H9 (cell line): Measurements from ENCODE around the gene AADAT. TPM values are rescaled to one million over a fixed set of nuclear protein-coding genes. Genes with fewer than 3 reads are reported as not detected.
A peak's percentile ranks its signal among the peaks of the same experiment; 100 is the strongest.

Experiments
- DNase-seq: peaks from one replicate; pipeline ENCODE4 v3.0.0-alpha.2; 2017
- H2AFZ ChIP-seq: one replicate; pipeline ENCODE4 v1.6.1; 2013; ENCODE audit warnings: mild to moderate bottlenecking, low read length, control low read depth, moderate library complexity
- H2AK5ac ChIP-seq: 2 replicates; pipeline ENCODE4 v1.6.1; 2013; ENCODE audit warnings: low read length, control low read depth, mixed read lengths; ENCODE audit not compliant: insufficient read length
- H2BK120ac ChIP-seq: one replicate; pipeline ENCODE4 v1.6.1; 2013; ENCODE audit warnings: low read depth, mild to moderate bottlenecking, low read length, control low read depth, inconsistent platforms; ENCODE audit not compliant: poor library complexity, severe bottlenecking
- H2BK12ac ChIP-seq: 2 replicates; pipeline ENCODE4 v1.6.1; 2013; ENCODE audit warnings: low read length, control low read depth, mixed read lengths, low read depth; ENCODE audit not compliant: insufficient read length
- H2BK15ac ChIP-seq: 2 replicates; pipeline ENCODE4 v1.6.1; 2013; ENCODE audit warnings: low read depth, low read length, control low read depth
- H2BK20ac ChIP-seq: one replicate; pipeline ENCODE4 v1.6.1; 2013; ENCODE audit warnings: low read depth, mild to moderate bottlenecking, low read length, control low read depth, inconsistent platforms; ENCODE audit not compliant: poor library complexity, severe bottlenecking
- H2BK5ac ChIP-seq: 2 replicates; pipeline ENCODE4 v1.6.1; 2013; ENCODE audit warnings: low read length, control low read depth, mixed read lengths; ENCODE audit not compliant: insufficient read length
- H3K14ac ChIP-seq: 2 replicates; pipeline ENCODE4 v1.6.1; 2013; ENCODE audit warnings: low read length, control low read depth; ENCODE audit not compliant: insufficient read depth
- H3K18ac ChIP-seq: 2 replicates; pipeline ENCODE4 v1.6.1; 2013; ENCODE audit warnings: low read depth, mild to moderate bottlenecking, mixed read lengths, low read length, control low read depth; ENCODE audit not compliant: insufficient read length
- H3K23ac ChIP-seq: 2 replicates; pipeline ENCODE4 v1.6.1; 2013; ENCODE audit warnings: low read length, control low read depth, mixed read lengths, low read depth; ENCODE audit not compliant: insufficient read length
- H3K23me2 ChIP-seq: 2 replicates; pipeline ENCODE4 v1.6.1; 2013; ENCODE audit warnings: low read depth, mild to moderate bottlenecking, mixed read lengths, low read length, control low read depth; ENCODE audit not compliant: insufficient read length, poor library complexity, severe bottlenecking
- H3K27ac ChIP-seq: 2 replicates; pipeline ENCODE4 v1.5.1; 2013; ENCODE audit warnings: low read length, control low read depth, mixed read lengths, low read depth; ENCODE audit not compliant: insufficient read length
- H3K27me3 ChIP-seq: 2 replicates; pipeline ENCODE4 v1.6.1; 2013; ENCODE audit warnings: low read length, control low read depth, inconsistent platforms; ENCODE audit not compliant: insufficient read depth
- H3K4ac ChIP-seq: 2 replicates; pipeline ENCODE4 v1.6.1; 2013; ENCODE audit warnings: low read depth, mild to moderate bottlenecking, control low read depth, inconsistent platforms, low read length, moderate library complexity
- H3K4me1 ChIP-seq: 2 replicates; pipeline ENCODE4 v1.6.1; 2013; ENCODE audit warnings: low read length, control low read depth, inconsistent platforms; ENCODE audit not compliant: insufficient read depth
- H3K4me2 ChIP-seq: 2 replicates; pipeline ENCODE4 v1.6.1; 2013; ENCODE audit warnings: low read length, control low read depth, mixed read lengths; ENCODE audit not compliant: insufficient read length, insufficient read depth
- H3K56ac ChIP-seq: 2 replicates; pipeline ENCODE4 v1.6.1; 2013; ENCODE audit warnings: low read depth, mild to moderate bottlenecking, mixed read lengths, low read length, control low read depth; ENCODE audit not compliant: insufficient read length
- H3K79me1 ChIP-seq: 2 replicates; pipeline ENCODE4 v1.6.1; 2013; ENCODE audit warnings: low read depth, mild to moderate bottlenecking, moderate library complexity, low read length, control low read depth, inconsistent platforms; ENCODE audit not compliant: insufficient read depth, poor library complexity, severe bottlenecking
- H3K79me2 ChIP-seq: 2 replicates; pipeline ENCODE4 v1.6.1; 2013; ENCODE audit warnings: low read length, control low read depth, inconsistent platforms; ENCODE audit not compliant: insufficient read depth
- H3K9ac ChIP-seq: 2 replicates; pipeline ENCODE4 v1.6.1; 2013; ENCODE audit warnings: low read length, control low read depth, mixed read lengths; ENCODE audit not compliant: insufficient read length; ENCODE audit errors: extremely low read depth
- H3K9me3 ChIP-seq: one replicate; pipeline ENCODE4 v1.6.1; 2013; ENCODE audit warnings: low read depth, low read length, inconsistent platforms; ENCODE audit not compliant: control insufficient read depth
- H3T11ph ChIP-seq: one replicate; pipeline ENCODE4 v1.6.1; 2013; ENCODE audit warnings: mild to moderate bottlenecking, low read length, control low read depth, inconsistent platforms
- H4K20me1 ChIP-seq: one replicate; pipeline ENCODE4 v1.6.1; 2013; ENCODE audit not compliant: control insufficient read depth, insufficient read length, insufficient read depth
- H4K5ac ChIP-seq: 2 replicates; pipeline ENCODE4 v1.6.1; 2013; ENCODE audit warnings: low read depth, mild to moderate bottlenecking, mixed read lengths, low read length, control low read depth; ENCODE audit not compliant: insufficient read length
- H4K8ac ChIP-seq: replicated peaks from 2 replicates; pipeline ENCODE4 v1.6.1; 2013; ENCODE audit warnings: low read length, control low read depth, mixed read lengths, low read depth; ENCODE audit not compliant: insufficient read length
- H4K91ac ChIP-seq: 2 replicates; pipeline ENCODE4 v1.6.1; 2013; ENCODE audit warnings: low read depth, mild to moderate bottlenecking, moderate library complexity, mixed read lengths, low read length, control low read depth; ENCODE audit not compliant: insufficient read length
- H3K27ac Mint-ChIP-seq, 3 experiments: 2 replicates in 2 of 3; 3 replicates in 1 of 3; pipeline ENCODE4 v1.8.0; 2020 to 2021; ENCODE audit warnings: mixed read lengths in 3 of 3, mild to moderate bottlenecking in 1 of 3, moderate library complexity in 1 of 3
- H3K27me3 Mint-ChIP-seq: 2 replicates; pipeline ENCODE4 v1.8.0; 2021; ENCODE audit warnings: low read depth, mild to moderate bottlenecking, moderate library complexity, mixed read lengths
- H3K36me3 Mint-ChIP-seq, 3 experiments: 2 replicates in 2 of 3; 3 replicates in 1 of 3; pipeline ENCODE4 v1.8.0; 2020 to 2021; ENCODE audit warnings: low read depth in 3 of 3, mixed read lengths in 3 of 3; ENCODE audit not compliant: insufficient read depth in 1 of 3
- H3K4me1 Mint-ChIP-seq, 2 experiments: 2 replicates each; pipeline ENCODE4 v1.8.0; 2020; ENCODE audit warnings: mixed read lengths in 2 of 2
- H3K4me3 Mint-ChIP-seq, 2 experiments: 2 replicates in 1 of 2; 3 replicates in 1 of 2; pipeline ENCODE4 v1.8.0; 2020 to 2021; ENCODE audit warnings: mild to moderate bottlenecking in 2 of 2, mixed read lengths in 2 of 2, moderate library complexity in 1 of 2
- H3K9me3 Mint-ChIP-seq, 2 experiments: 2 replicates in 1 of 2; 3 replicates in 1 of 2; pipeline ENCODE4 v1.8.0; 2020; ENCODE audit warnings: mild to moderate bottlenecking in 2 of 2, mixed read lengths in 2 of 2, moderate library complexity in 1 of 2
- CTCF ChIP-seq: fragments of 200-600 bp; sonication (generic); conservative IDR thresholded peaks from 3 replicates; pipeline ENCODE4 v1.8.0; 2021; ENCODE audit warnings: antibody characterized with exemption, mild to moderate bottlenecking
- WGBS: extraction: QIAGEN DNeasy Blood & Tissue Kit; methylation state at CpG from one replicate; pipeline ENCODE4 v1.1.7; 2013; ENCODE audit warnings: missing lambda C conversion rate, low lambda C conversion rate, mixed read lengths; ENCODE audit not compliant: insufficient read length; ENCODE audit errors: extremely low coverage; 5-methylcytosine and 5-hydroxymethylcytosine counted together
- total RNA-seq: library from RNA; stranded (reverse); gene quantifications from 2 replicates; pipeline ENCODE4 v1.2.1, GENCODE V29; 2021

AADAT gene
- total RNA-seq, 1 experiment from 2014 or later: 14.1 TPM

- no CpG with 5 or more reads among the region's 2 CpGs for WGBS
- no peak overlapping the region for H3K4me3 Mint-ChIP-seq
- H2AFZ ChIP-seq: no peak overlapping the region
Observed at GRCh38 chr4:170134821-170135220, 45.1 kb upstream of the AADAT start.

More at GRCh38 chr4:170134821-170135220, 45.1 kb upstream of the AADAT start:
- Histone ChIP-seq H3K23ac (no peak overlapping the region), H3K79me2 (no peaks in the 10 kb centered on the region), H2BK15ac (no peak overlapping the region), H3K9ac (no peak overlapping the region), H3K4me2 (no peak overlapping the region), H2BK20ac (no peak overlapping the region), H3K27me3 (no peaks in the 10 kb centered on the region), H4K8ac (no peak overlapping the region), H3K23me2 (no peaks in the 10 kb centered on the region), H3K27ac (no peak overlapping the region), H3T11ph (no peak overlapping the region), H2BK5ac (no peak overlapping the region), H3K56ac (no peak overlapping the region), H2BK120ac (no peak overlapping the region), H3K4ac (no peak overlapping the region), H3K79me1 (no peaks in the 10 kb centered on the region), H2BK12ac (no peak overlapping the region), H2AK5ac (no peak overlapping the region), H3K14ac (no peak overlapping the region), H4K91ac (no peak overlapping the region), H3K18ac (no peak overlapping the region), H4K20me1 (no peaks in the 10 kb centered on the region), H4K5ac (no peak overlapping the region), H3K4me1 (no peaks in the 10 kb centered on the region), H3K9me3 (peaks cover 20% of the 10 kb centered on the region)
- TF ChIP-seq CTCF: no peak
- peak overlapping the region in 1 of 3 experiments; percentile 36; a peak in 1 of 7 replicates for H3K27ac Mint-ChIP-seq
- peaks cover 16 to 35% (median 19%) of the 10 kb centered on the region in 3 experiments for H3K36me3 Mint-ChIP-seq
- H3K4me1 Mint-ChIP-seq: peaks cover 3 to 6% of the 10 kb centered on the region in 2 experiments; a peak in 3 of 4 replicates
- H3K9me3 Mint-ChIP-seq: peaks cover 35 to 46% of the 10 kb centered on the region in 2 experiments
- no peak for DNase-seq
- peaks cover 2% of the 10 kb centered on the region; the same call in 1 of the 2 replicates for H3K27me3 Mint-ChIP-seq
